GM19025 (cell line): Measurements from ENCODE around the gene UBASH3B.

Experiments used
- ATAC-seq: cut with Tn5 transposase; IDR thresholded peaks from one replicate; pipeline ENCODE4 v1.9.1; 2021; ENCODE audit warnings: mild to moderate bottlenecking, low read depth, moderate library complexity; ENCODE audit not compliant: unreplicated experiment

The UBASH3B gene

GRCh38 chr11:122705396-122705795, 49.9 kb downstream of the UBASH3B start:
- no peak for ATAC-seq

GRCh38 chr11:122706291-122707088, 51.0 kb downstream of the UBASH3B start:
- ATAC-seq = no peak

- no peak for ATAC-seq
These were observed 51.6 kb downstream of the UBASH3B start for GRCh38 chr11:122707111-122707510.

- no peak for ATAC-seq
These were observed 52.4 kb downstream of the UBASH3B start for GRCh38 chr11:122707901-122708300.

GRCh38 chr11:122709039-122709760, 53.7 kb downstream of the UBASH3B start:
- ATAC-seq = no peak

- no peak for ATAC-seq
These were observed 55.8 kb downstream of the UBASH3B start for GRCh38 chr11:122711362-122711761.

GRCh38 chr11:122711831-122712381, 56.4 kb downstream of the UBASH3B start:
- ATAC-seq = no peak

- ATAC-seq = no peak
These were observed 58.5 kb downstream of the UBASH3B start for GRCh38 chr11:122714004-122714403.

- ATAC-seq = no peak
These were observed 59.0 kb downstream of the UBASH3B start for GRCh38 chr11:122714484-122714883.

GRCh38 chr11:122715548-122716440, 60.3 kb downstream of the UBASH3B start:
- no peak for ATAC-seq

- ATAC-seq = peak; percentile 72
These were observed 61.8 kb downstream of the UBASH3B start for GRCh38 chr11:122717264-122717867.

- no peak for ATAC-seq
These were observed 64.8 kb downstream of the UBASH3B start for GRCh38 chr11:122720107-122720881.

GRCh38 chr11:122721201-122721963, 65.9 kb downstream of the UBASH3B start:
- no peak for ATAC-seq

GRCh38 chr11:122721964-122722266, 66.4 kb downstream of the UBASH3B start:
- no peak for ATAC-seq

GRCh38 chr11:122723106-122723505, 67.6 kb downstream of the UBASH3B start:
- no peak for ATAC-seq

GRCh38 chr11:122723576-122723975, 68.1 kb downstream of the UBASH3B start:
- ATAC-seq = no peak

GRCh38 chr11:122724520-122724919, 69.0 kb downstream of the UBASH3B start:
- ATAC-seq = no peak

GRCh38 chr11:122726028-122726427, 70.5 kb downstream of the UBASH3B start:
- no peak for ATAC-seq
